ENCODE measurements around the gene IMMP2L. TPM values are rescaled to one million over a fixed set of nuclear protein-coding genes. Genes with fewer than 3 reads are reported as not detected.

The IMMP2L gene
- total and polyA plus RNA-seq, 2 of the 13 experiments (the other 11 are each of a cell fraction or from before 2014, with no cell fraction given) = 7.8 to 16.9 TPM

GRCh38 chr7:111363099-111363498 is 199.2 kb downstream of the IMMP2L start:
- in situ Hi-C loops (cut with HindIII; ENCODE audit: extremely low pct_ligation_motif_present, low pct_unique_long_range_greater_than_20kb) = no loop called here
- Histone ChIP-seq H3K4me1 (ENCODE audit: insufficient read depth, low read length) (no peaks in the 10 kb centered on the region), H3K9me3 (ENCODE audit: low read length) (no peaks in the 10 kb centered on the region), H3K9ac (ENCODE audit: insufficient read depth, low read depth, low read length) (no peak overlapping the region), H3K4me3 (replicated peaks in 1 of 3; ENCODE audit: insufficient read depth in 1 of 3, low read depth in 2 of 3, low read length in 3 of 3) (no peak overlapping the region), H2AFZ (ENCODE audit: low read length) (no peak overlapping the region), H3K36me3 (replicated peaks in 1 of 2; ENCODE audit: control insufficient read depth in 1 of 2, insufficient read depth in 2 of 2, low read length in 2 of 2) (no peaks in the 10 kb centered on the region), H3K27ac (ENCODE audit: extremely low read length, insufficient read depth, low read length) (no peak overlapping the region), H4K20me1 (ENCODE audit: insufficient read depth, low read length) (no peaks in the 10 kb centered on the region), H3K4me2 (ENCODE audit: low read depth, low read length) (no peak overlapping the region), H3K27me3 (ENCODE audit: control insufficient read depth in 1 of 2, insufficient read depth in 2 of 2, low read length in 2 of 2) (no peaks in the 10 kb centered on the region), H3K79me2 (ENCODE audit: insufficient read depth, low read length) (no peaks in the 10 kb centered on the region)
- BruUV-seq (replicated peaks) = no TSS peak
- FAIRE-seq = no peak
- intact Hi-C loops (cut with micrococcal nuclease; ENCODE audit: unreplicated experiment) = no loop called here
- DNase-seq (ENCODE audit: low spot score) = no peak
- ChIA-PET CTCF (ENCODE audit: low intra/inter-chr PET ratio, low total read pairs) (no interaction called here), POLR2A (no interaction called here)
- ATAC-seq = no peak
- WGBS (ENCODE audit: low lambda C conversion rate) = 68% methylated on average over 1 of the region's 1 CpG
- TF ChIP-seq NFAT5 (CRISPR knock-in tag; IDR thresholded peaks at IDR 0.05) = no peak
- no peak for TF ChIP-seq POLR2G (IDR thresholded peaks at IDR 0.05; ENCODE audit: low read depth, low read length)
- TF ChIP-seq JDP2 (CRISPR knock-in tag; IDR thresholded peaks at IDR 0.05; ENCODE audit: borderline replicate concordance) = no peak
- TF ChIP-seq ZNF772 (CRISPR knock-in tag; IDR thresholded peaks at IDR 0.05) = no peak
- no peak for TF ChIP-seq NAIF1 (CRISPR knock-in tag; IDR thresholded peaks at IDR 0.05; ENCODE audit: borderline replicate concordance)
- no peak for TF ChIP-seq KIAA2018 (CRISPR knock-in tag; IDR thresholded peaks at IDR 0.05; ENCODE audit: borderline replicate concordance)
- TF ChIP-seq ZNF773 (CRISPR knock-in tag; IDR thresholded peaks at IDR 0.05; ENCODE audit: borderline replicate concordance) = no peak
- TF ChIP-seq TCF7 (IDR thresholded peaks at IDR 0.05; ENCODE audit: low read depth) = no peak
- TF ChIP-seq ZFP37 (CRISPR knock-in tag; IDR thresholded peaks at IDR 0.05; ENCODE audit: borderline replicate concordance) = no peak

Measured in HepG2 (cell line).